NCI-H524 treated with DMSO at 0.1 percent for 48 hours (cell line): ENCODE data around the gene MAP2K2.
"Not testable (repeated sequence)": the region's sequence is repeated elsewhere in the genome, so short reads cannot be mapped to it uniquely, and the experiment has no call there.

Source experiments
- DNase-seq: peaks from one replicate; lab custom pipeline; 2025; lab: John Stamatoyannopoulos, UW

The MAP2K2 gene

GRCh38 chr19:4123615-4124568 lies at the start of gene MAP2K2:
Gene MAP2K2, minus strand, starts transcription at chr19:4124122. Its CDS starts 247 bp downstream, at chr19:4123875.
- DNase-seq: peak; percentile 24

GRCh38 chr19:4172861-4173473 lies 49.0 kb upstream of the MAP2K2 start:
- peak; percentile 31 for DNase-seq

- no peak for DNase-seq
These were observed 47.8 kb upstream of the MAP2K2 start for GRCh38 chr19:4171676-4172075.

GRCh38 chr19:4164262-4164661 lies 40.3 kb upstream of the MAP2K2 start:
- no peak for DNase-seq

GRCh38 chr19:4161415-4162077 lies 37.6 kb upstream of the MAP2K2 start:
- no peak for DNase-seq

- DNase-seq: not testable (repeated sequence)
These were observed 34.0 kb upstream of the MAP2K2 start for GRCh38 chr19:4157971-4158370.

GRCh38 chr19:4157164-4157563 lies 33.2 kb upstream of the MAP2K2 start:
- DNase-seq: no peak

- DNase-seq: no peak
These were observed 30.8 kb upstream of the MAP2K2 start for GRCh38 chr19:4154571-4155312.

- no peak for DNase-seq
These were observed 28.5 kb upstream of the MAP2K2 start for GRCh38 chr19:4152241-4152998.

GRCh38 chr19:4151623-4152022 lies 27.7 kb upstream of the MAP2K2 start:
- DNase-seq: no peak

- DNase-seq: no peak
These were observed 25.8 kb upstream of the MAP2K2 start for GRCh38 chr19:4149518-4150288.

GRCh38 chr19:4144666-4145249 lies 20.8 kb upstream of the MAP2K2 start:
- DNase-seq: no peak

- not testable (repeated sequence) for DNase-seq
These were observed 19.0 kb upstream of the MAP2K2 start for GRCh38 chr19:4142916-4143315.

- peak; percentile 21 for DNase-seq
These were observed 16.4 kb upstream of the MAP2K2 start for GRCh38 chr19:4140237-4140711.

GRCh38 chr19:4139614-4140236 lies 15.8 kb upstream of the MAP2K2 start:
- no peak for DNase-seq

- DNase-seq: no peak
These were observed 14.5 kb upstream of the MAP2K2 start for GRCh38 chr19:4138445-4138844.

- DNase-seq: no peak
These were observed 12.8 kb upstream of the MAP2K2 start for GRCh38 chr19:4136680-4137088.

GRCh38 chr19:4135386-4135785 lies 11.5 kb upstream of the MAP2K2 start:
- not testable (repeated sequence) for DNase-seq

GRCh38 chr19:4134351-4134750 lies 10.4 kb upstream of the MAP2K2 start:
- DNase-seq: no peak
